GM12878 (cell line): ENCODE data around the gene RFWD3. TPM values are rescaled to one million over a fixed set of nuclear protein-coding genes. Genes with fewer than 3 reads are reported as not detected.

Source experiments
- ATF3 ChIP-seq: IDR thresholded peaks from 2 replicates; pipeline ENCODE4 v1.6.1; 2011; ENCODE audit warnings: low read depth, mild to moderate bottlenecking, low read length, moderate library complexity, borderline replicate concordance; ENCODE audit errors: extremely low read depth
- BCL11A ChIP-seq: IDR thresholded peaks from 2 replicates; pipeline ENCODE4 v1.6.1; 2011; ENCODE audit warnings: low read depth, low read length
- CHD2 ChIP-seq: IDR thresholded peaks from 2 replicates; pipeline ENCODE4 v1.6.1; 2011; ENCODE audit warnings: low read depth, low read length, improper control_type of control experiment, borderline replicate concordance
- E4F1 ChIP-seq: fragments of 450-650 bp; IDR thresholded peaks from 2 replicates; pipeline ENCODE4 v1.6.1; 2018; ENCODE audit warnings: borderline replicate concordance, mild to moderate bottlenecking; ENCODE audit not compliant: partially characterized antibody
- EGR1 ChIP-seq, 2 experiments: IDR thresholded peaks; 1 replicate in 1 of 2; 2 replicates in 1 of 2; pipeline ENCODE4 v1.6.1; 2011 to 2012; ENCODE audit warnings: low read depth in 2 of 2, low read length in 2 of 2, borderline replicate concordance in 1 of 2, mild to moderate bottlenecking in 1 of 2, moderate library complexity in 1 of 2
- FOS ChIP-seq: IDR thresholded peaks from 3 replicates; pipeline ENCODE4 v1.6.1; 2011; ENCODE audit warnings: borderline replicate concordance; ENCODE audit not compliant: insufficient read length; ENCODE audit errors: extremely low read depth
- FOXK2 ChIP-seq: fragments of 450-650 bp; IDR thresholded peaks from 2 replicates; pipeline ENCODE4 v1.6.1; 2017; ENCODE audit warnings: mild to moderate bottlenecking, moderate library complexity
- HDAC2 ChIP-seq: fragments of 200-600 bp; sonication (generic); IDR thresholded peaks from 2 replicates; pipeline ENCODE4 v1.6.1; 2017
- HDGF ChIP-seq: fragments of 450-650 bp; IDR thresholded peaks from 2 replicates; pipeline ENCODE4 v1.6.1; 2016; ENCODE audit warnings: antibody characterized with exemption
- IRF5 ChIP-seq: fragments of 450-650 bp; IDR thresholded peaks from 2 replicates; pipeline ENCODE4 v1.6.1; 2017; ENCODE audit warnings: borderline replicate concordance
- KDM1A ChIP-seq: fragments of 200-600 bp; sonication (generic); IDR thresholded peaks from 2 replicates; pipeline ENCODE4 v1.6.1; 2016; ENCODE audit warnings: borderline replicate concordance
- MTA2 ChIP-seq: fragments of 450-650 bp; IDR thresholded peaks from 2 replicates; pipeline ENCODE4 v1.6.1; 2016; ENCODE audit warnings: low read depth, mild to moderate bottlenecking, moderate library complexity
- MTA3 ChIP-seq: IDR thresholded peaks from 2 replicates; pipeline ENCODE4 v1.6.1; 2012; ENCODE audit warnings: low read length, inconsistent platforms, borderline replicate concordance
- MYB ChIP-seq: fragments of 150-350 bp; IDR thresholded peaks from 2 replicates; pipeline ENCODE4 v1.6.1; 2014; ENCODE audit warnings: mild to moderate bottlenecking, low read depth, low read length, borderline replicate concordance
- MYC ChIP-seq: IDR thresholded peaks from 2 replicates; pipeline ENCODE4 v1.6.1; 2011; ENCODE audit warnings: mild to moderate bottlenecking, low read length, moderate library complexity, inconsistent platforms; ENCODE audit not compliant: insufficient read depth, insufficient replicate concordance, insufficient read length, severe bottlenecking
- NBN ChIP-seq: fragments of 450-650 bp; IDR thresholded peaks from 2 replicates; pipeline ENCODE4 v1.6.1; 2016
- RUNX3 ChIP-seq: IDR thresholded peaks from 2 replicates; pipeline ENCODE4 v1.6.1; 2012; ENCODE audit warnings: low read length, inconsistent platforms
- TBL1XR1 ChIP-seq: IDR thresholded peaks from 2 replicates; pipeline ENCODE4 v1.6.1; 2012; ENCODE audit warnings: low read depth, low read length, improper control_type of control experiment
- ZBTB33 ChIP-seq: fragments of 450-650 bp; IDR thresholded peaks from 2 replicates; pipeline ENCODE4 v1.6.1; 2017; ENCODE audit warnings: mild to moderate bottlenecking
- ZNF384 ChIP-seq: IDR thresholded peaks from 2 replicates; pipeline ENCODE4 v1.6.1; 2012; ENCODE audit warnings: low read depth, mild to moderate bottlenecking, low read length, improper control_type of control experiment, borderline replicate concordance
- polyA plus RNA-seq, 11 experiments: library from polyadenylated mRNA; depleted of rRNA in 4 of 11; unstranded in 6 of 11; stranded (reverse) in 5 of 11; fragments of >200 nt; fragmentation: Nextera tagmentation in 4 of 11; fragmentation: Illumina TruSeq in 1 of 11; extraction: Ambion mirVana in 4 of 11; extraction: Trizol in 1 of 11; gene quantifications; 1 replicate in 1 of 11; 2 replicates in 10 of 11; pipeline versions ENCODE4 v1.2.1 to v1.2.3, GENCODE V29; 2011 to 2016; ENCODE audit warnings: inconsistent platforms in 2 of 11, missing spikeins in 2 of 11, low read depth in 1 of 11
- total RNA-seq, 4 experiments: library from RNA; depleted of rRNA in 3 of 4; stranded (reverse); fragments of >200 nt in 3 of 4; fragmentation: Illumina TruSeq in 1 of 4; extraction: Trizol in 1 of 4; gene quantifications; 2 replicates each; pipeline versions ENCODE4 v1.2.1 to v1.2.3, GENCODE V29; 2013 to 2021

The RFWD3 gene
- total and polyA plus RNA-seq, 10 of the 15 experiments (the other 5 are each of a cell fraction or from before 2014, with no cell fraction given): 10.7 to 78.5 (median 51.2) TPM

GRCh38 chr16:74695450-74696422 lies 29.1 kb upstream of the RFWD3 start (continued):
- no peak for TF ChIP-seq MYB
- no peak for TF ChIP-seq FOXK2
- TF ChIP-seq TBL1XR1: no peak
- no peak; a peak in 1 of 3 replicates for TF ChIP-seq EGR1 (IDR thresholded peaks at IDR 0.05; ENCODE audit: borderline replicate concordance in 1 of 2, low read depth in 2 of 2, low read length in 2 of 2)
- TF ChIP-seq MYC: no peak
- peak; percentile 81 for TF ChIP-seq FOS
- TF ChIP-seq CHD2: peak; percentile 55; the same call in 1 of the 2 replicates
- TF ChIP-seq ZNF384: no peak
- no peak for TF ChIP-seq HDAC2
- TF ChIP-seq E4F1: no peak
- TF ChIP-seq NBN: no peak
- no peak for TF ChIP-seq ZBTB33
- TF ChIP-seq MTA3: no peak
- TF ChIP-seq MTA2: no peak
- TF ChIP-seq BCL11A: no peak
- peak; percentile 98 for TF ChIP-seq ATF3
- TF ChIP-seq RUNX3: no peak
- peak; percentile 26; the same call in 1 of the 2 replicates for TF ChIP-seq HDGF
- TF ChIP-seq IRF5: no peak
- no peak for TF ChIP-seq KDM1A
